Neural cell (in vitro differentiated cells): ENCODE measurements around the gene DHDH.

Experiments
- EZH2 ChIP-seq: fragments of 200-600, 300-800 bp; shearing (Covaris generic), sonication (generic); IDR thresholded peaks from 2 replicates; pipeline ENCODE4 v1.6.1; 2014; ENCODE audit warnings: antibody characterized with exemption, low read length, borderline replicate concordance, mild to moderate bottlenecking; ENCODE audit not compliant: insufficient read depth, poor library complexity, severe bottlenecking
- TF ChIP-seq, protein P1 (sequence below): fragments of 450-650 bp; IDR thresholded peaks from 2 replicates; pipeline ENCODE4 v1.5.1; 2014; ENCODE audit warnings: antibody characterized with exemption, mild to moderate bottlenecking, moderate library complexity; ENCODE audit not compliant: poor library complexity, severe bottlenecking

DNA sequence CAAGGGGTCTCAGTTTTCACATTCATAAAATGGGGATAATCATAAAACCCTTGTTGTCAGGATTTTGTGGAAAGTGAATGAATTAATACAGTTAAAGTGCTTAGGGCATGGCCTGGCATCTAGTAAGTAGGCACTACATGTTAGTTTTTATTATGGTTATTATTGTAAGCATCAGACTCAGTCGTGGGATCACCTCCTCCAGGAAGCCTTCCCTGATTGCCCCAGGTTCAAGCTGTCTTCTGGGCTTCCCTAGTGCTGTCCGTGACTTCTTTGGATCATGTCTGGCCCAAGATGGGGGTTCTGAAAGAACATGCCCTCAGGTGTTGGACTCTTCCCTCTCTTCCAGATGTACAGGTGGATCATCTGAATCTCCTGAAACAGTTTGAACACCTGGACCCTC is 22.7 kb upstream of the DHDH start:
- TF ChIP-seq, protein P1, sequence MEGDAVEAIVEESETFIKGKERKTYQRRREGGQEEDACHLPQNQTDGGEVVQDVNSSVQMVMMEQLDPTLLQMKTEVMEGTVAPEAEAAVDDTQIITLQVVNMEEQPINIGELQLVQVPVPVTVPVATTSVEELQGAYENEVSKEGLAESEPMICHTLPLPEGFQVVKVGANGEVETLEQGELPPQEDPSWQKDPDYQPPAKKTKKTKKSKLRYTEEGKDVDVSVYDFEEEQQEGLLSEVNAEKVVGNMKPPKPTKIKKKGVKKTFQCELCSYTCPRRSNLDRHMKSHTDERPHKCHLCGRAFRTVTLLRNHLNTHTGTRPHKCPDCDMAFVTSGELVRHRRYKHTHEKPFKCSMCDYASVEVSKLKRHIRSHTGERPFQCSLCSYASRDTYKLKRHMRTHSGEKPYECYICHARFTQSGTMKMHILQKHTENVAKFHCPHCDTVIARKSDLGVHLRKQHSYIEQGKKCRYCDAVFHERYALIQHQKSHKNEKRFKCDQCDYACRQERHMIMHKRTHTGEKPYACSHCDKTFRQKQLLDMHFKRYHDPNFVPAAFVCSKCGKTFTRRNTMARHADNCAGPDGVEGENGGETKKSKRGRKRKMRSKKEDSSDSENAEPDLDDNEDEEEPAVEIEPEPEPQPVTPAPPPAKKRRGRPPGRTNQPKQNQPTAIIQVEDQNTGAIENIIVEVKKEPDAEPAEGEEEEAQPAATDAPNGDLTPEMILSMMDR, result no peak
- no peak for TF ChIP-seq EZH2
